ENCODE results near the gene HVCN1. TPM values are rescaled to one million over a fixed set of nuclear protein-coding genes. Genes with fewer than 3 reads are reported as not detected.
A peak's percentile ranks its signal among the peaks of the same experiment; 100 is the strongest.

Gene HVCN1
- total RNA-seq, 2 donors from 2014 or later: 5.4 to 11.2 TPM

DNA sequence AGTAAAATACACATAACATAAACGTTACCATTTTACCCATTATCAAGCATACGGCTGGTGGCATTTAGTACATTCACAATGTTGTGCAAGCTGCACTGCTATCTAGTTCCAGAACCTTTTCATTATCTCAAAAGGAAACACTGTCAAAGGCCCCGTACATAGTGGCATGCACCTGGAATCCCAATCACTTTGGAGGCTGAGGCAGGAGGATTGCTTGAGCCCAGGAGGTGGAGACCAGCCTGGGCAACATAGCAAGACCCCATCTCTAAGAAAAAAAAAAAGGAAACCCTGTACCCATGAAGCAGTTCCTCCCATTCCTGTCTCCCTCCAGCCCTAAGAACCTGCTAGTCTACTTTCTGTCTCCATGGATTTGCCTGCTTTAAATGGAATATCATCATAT, 7.4 kb upstream of the HVCN1 start:
- H3K36me3 ChIP-seq: no peaks in the 10 kb centered on the region
- no peak for TF ChIP-seq POLR2A (IDR thresholded peaks at IDR 0.05)
- TF ChIP-seq POLR2AphosphoS5 (IDR thresholded peaks at IDR 0.05): no peak
- TF ChIP-seq, protein P1, sequence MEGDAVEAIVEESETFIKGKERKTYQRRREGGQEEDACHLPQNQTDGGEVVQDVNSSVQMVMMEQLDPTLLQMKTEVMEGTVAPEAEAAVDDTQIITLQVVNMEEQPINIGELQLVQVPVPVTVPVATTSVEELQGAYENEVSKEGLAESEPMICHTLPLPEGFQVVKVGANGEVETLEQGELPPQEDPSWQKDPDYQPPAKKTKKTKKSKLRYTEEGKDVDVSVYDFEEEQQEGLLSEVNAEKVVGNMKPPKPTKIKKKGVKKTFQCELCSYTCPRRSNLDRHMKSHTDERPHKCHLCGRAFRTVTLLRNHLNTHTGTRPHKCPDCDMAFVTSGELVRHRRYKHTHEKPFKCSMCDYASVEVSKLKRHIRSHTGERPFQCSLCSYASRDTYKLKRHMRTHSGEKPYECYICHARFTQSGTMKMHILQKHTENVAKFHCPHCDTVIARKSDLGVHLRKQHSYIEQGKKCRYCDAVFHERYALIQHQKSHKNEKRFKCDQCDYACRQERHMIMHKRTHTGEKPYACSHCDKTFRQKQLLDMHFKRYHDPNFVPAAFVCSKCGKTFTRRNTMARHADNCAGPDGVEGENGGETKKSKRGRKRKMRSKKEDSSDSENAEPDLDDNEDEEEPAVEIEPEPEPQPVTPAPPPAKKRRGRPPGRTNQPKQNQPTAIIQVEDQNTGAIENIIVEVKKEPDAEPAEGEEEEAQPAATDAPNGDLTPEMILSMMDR (IDR thresholded peaks at IDR 0.05): no peak
- intact Hi-C loops (cut with DNase I): loop anchor here (5.0 to 10.0 kb wide), 3 partner anchors 94 to 231 kb away; partner anchors contain the start of genes FAM216A and GPN3
- H3K4me3 ChIP-seq: no peak overlapping the region
- no peaks in the 10 kb centered on the region for H3K4me1 ChIP-seq (replicated peaks)
- no peaks in the 10 kb centered on the region for H3K9me3 ChIP-seq
- no peak for DNase-seq (ENCODE audit: low spot score)
- no peaks in the 10 kb centered on the region for H3K27me3 ChIP-seq (replicated peaks; ENCODE audit: insufficient read depth)
- 94% methylated on average over 3 of the region's 3 CpGs for WGBS
- H3K27ac ChIP-seq: no peak overlapping the region

DNA sequence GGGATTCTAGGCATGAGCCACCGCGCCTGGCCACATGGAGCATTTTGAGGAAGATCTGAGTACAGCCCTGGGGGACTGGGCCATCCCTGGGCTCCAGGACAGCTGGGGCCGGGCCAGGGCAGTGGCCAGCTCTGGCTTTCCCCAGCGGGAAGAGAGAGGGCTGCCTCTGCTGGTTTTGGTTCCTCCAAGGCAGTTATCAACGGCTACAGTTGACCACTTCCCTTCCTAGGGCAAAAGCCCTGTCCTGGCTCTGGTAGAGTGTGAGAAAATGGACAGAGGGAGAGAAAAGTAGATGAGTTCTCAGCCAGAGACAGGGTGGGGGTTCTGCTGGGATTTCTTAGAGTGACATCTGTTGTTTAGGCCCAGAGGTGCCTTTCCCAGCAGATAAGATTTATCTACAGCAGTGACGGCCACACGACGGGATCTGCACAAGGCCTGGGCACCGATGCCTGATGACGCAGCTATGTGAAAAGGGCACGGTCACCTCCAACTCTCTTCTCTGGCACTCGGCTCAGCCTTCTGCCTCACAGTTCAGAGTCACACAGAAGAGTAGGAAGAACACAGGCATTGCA, 5.5 kb upstream of the HVCN1 start:
- DNase-seq (ENCODE audit: low spot score): no peak

DNA sequence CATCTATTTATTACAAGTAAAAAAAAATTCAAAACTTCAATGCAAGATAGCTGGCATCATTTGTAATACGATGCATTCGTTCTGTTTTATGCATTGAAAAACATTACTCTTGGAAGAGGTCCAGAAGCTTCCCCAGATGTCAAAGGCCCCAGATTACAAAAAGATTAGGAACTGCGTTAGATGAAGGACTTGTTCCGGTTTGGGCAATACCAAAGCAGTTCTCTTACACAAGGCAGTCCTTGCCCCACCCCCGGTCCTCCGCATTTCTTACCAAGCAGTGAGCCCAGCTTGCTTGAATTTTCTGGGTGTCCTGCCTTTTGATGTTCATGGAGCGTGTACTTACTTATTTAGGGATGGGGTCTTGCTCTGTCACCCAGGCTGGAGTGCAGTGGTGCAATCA, 4.8 kb upstream of the HVCN1 start:
- Histone ChIP-seq H3K27me3 (replicated peaks; ENCODE audit: insufficient read depth) (no peaks in the 10 kb centered on the region), H3K4me3 (no peak overlapping the region), H3K4me1 (replicated peaks) (no peaks in the 10 kb centered on the region), H3K36me3 (no peaks in the 10 kb centered on the region), H3K27ac (no peak overlapping the region), H3K9me3 (no peaks in the 10 kb centered on the region)
- no peak for DNase-seq (ENCODE audit: low spot score)
- intact Hi-C loops (cut with DNase I): loop anchor here (10.0 kb wide), 2 partner anchors 191 to 229 kb away; partner anchors contain the start of genes FAM216A and GPN3
- TF ChIP-seq POLR2A (IDR thresholded peaks at IDR 0.05) (no peak), POLR2AphosphoS5 (IDR thresholded peaks at IDR 0.05) (no peak)
- TF ChIP-seq, protein P1 (IDR thresholded peaks at IDR 0.05): no peak
- 60% methylated on average over 7 of the region's 7 CpGs for WGBS

More for the DNA sequence above, 5.5 kb upstream of the HVCN1 start:
- intact Hi-C loops (cut with DNase I): loop anchor here (10.0 kb wide), 2 partner anchors 190 to 230 kb away; partner anchors contain the start of genes FAM216A and GPN3
- TF ChIP-seq POLR2A (IDR thresholded peaks at IDR 0.05): no peak
- TF ChIP-seq, protein P1 (IDR thresholded peaks at IDR 0.05): no peak
- TF ChIP-seq POLR2AphosphoS5 (IDR thresholded peaks at IDR 0.05): no peak
- Histone ChIP-seq H3K4me1 (replicated peaks) (no peaks in the 10 kb centered on the region), H3K4me3 (no peak overlapping the region), H3K9me3 (no peaks in the 10 kb centered on the region), H3K36me3 (no peaks in the 10 kb centered on the region), H3K27me3 (replicated peaks; ENCODE audit: insufficient read depth) (no peaks in the 10 kb centered on the region), H3K27ac (no peak overlapping the region)
- WGBS: 79% methylated on average over 10 of the region's 12 CpGs

DNA sequence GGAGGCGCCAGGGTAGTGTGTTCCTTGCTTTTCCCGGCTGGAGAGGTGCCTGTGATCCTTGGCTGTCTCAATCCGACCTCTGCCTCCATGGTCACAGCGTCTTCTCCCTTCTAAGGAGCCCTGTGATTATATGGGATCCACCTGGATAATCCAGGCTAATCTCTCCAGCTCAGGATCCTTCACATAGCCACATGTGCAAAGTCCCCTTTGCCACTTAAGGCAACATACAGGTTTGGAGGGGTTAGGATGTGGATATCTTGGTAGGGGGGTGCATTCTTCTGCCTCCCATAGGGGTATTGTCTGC, 1.2 kb upstream of the HVCN1 start:
- peaks cover 7% of the 10 kb centered on the region for H3K4me1 ChIP-seq (replicated peaks)
- TF ChIP-seq POLR2AphosphoS5 (IDR thresholded peaks at IDR 0.05) (no peak), POLR2A (IDR thresholded peaks at IDR 0.05) (no peak)
- TF ChIP-seq, protein P1 (IDR thresholded peaks at IDR 0.05): no peak
- no peak for DNase-seq (ENCODE audit: low spot score)
- no peak overlapping the region for H3K4me3 ChIP-seq
- no peaks in the 10 kb centered on the region for H3K27me3 ChIP-seq (replicated peaks; ENCODE audit: insufficient read depth)
- peak overlapping the region in 1 of 2 donors; percentile 67 for H3K27ac ChIP-seq
- 66% methylated on average over 4 of the region's 4 CpGs for WGBS
- intact Hi-C loops (cut with DNase I): loop anchor here (10.0 kb wide), 2 partner anchors 195 to 225 kb away; partner anchors contain the start of genes FAM216A and GPN3
- H3K9me3 ChIP-seq: no peaks in the 10 kb centered on the region
- no peaks in the 10 kb centered on the region for H3K36me3 ChIP-seq
